SK-N-SH (cell line): ENCODE data around the gene ZNF532.

Experiments used
- CHD2 ChIP-seq: fragments of 150-350 bp; IDR thresholded peaks from 2 replicates; pipeline ENCODE4 v1.6.1; 2018; ENCODE audit warnings: low read length; ENCODE audit not compliant: partially characterized antibody
- CTCF ChIP-seq: fragments of 200-600 bp; sonication (generic); IDR thresholded peaks from 2 replicates; pipeline ENCODE4 v1.6.1; 2017; ENCODE audit warnings: antibody characterized with exemption, mild to moderate bottlenecking, moderate library complexity
- GATA2 ChIP-seq: sonication (generic); formaldehyde crosslinking; IDR thresholded peaks from 2 replicates; pipeline ENCODE4 v1.5.0; 2020; ENCODE audit warnings: mild to moderate bottlenecking, missing genetic modification reagents
- RXRA ChIP-seq: IDR thresholded peaks from 2 replicates; pipeline ENCODE4 v1.4.0; 2012; ENCODE audit warnings: low read depth, mild to moderate bottlenecking, borderline replicate concordance
- TCF12 ChIP-seq: IDR thresholded peaks from 2 replicates; pipeline ENCODE4 v1.4.0; 2012

- TF ChIP-seq RXRA: no peak
- TF ChIP-seq CTCF: no peak
- no peak for TF ChIP-seq TCF12
- TF ChIP-seq GATA2 (CRISPR knock-in tag): no peak
- TF ChIP-seq CHD2: no peak
These were observed 36.8 kb upstream of the ZNF532 start for GRCh38 chr18:58827886-58828285.
